SK-N-SH treated with all-trans-retinoic acid at 6 μM for 48 hours (cell line): ENCODE results near the gene MRAS.
A peak's percentile ranks its signal among the peaks of the same experiment; 100 is the strongest.

ENCODE experiments used
- ATAC-seq: fragments of 200-7000 bp; cut with Tn5 transposase; 3 replicates; pipeline ENCODE4 v1.9.1; 2020; ENCODE audit warnings: mild to moderate bottlenecking, moderate library complexity
- ARNTL ChIP-seq: fragments of 450-650 bp; formaldehyde crosslinking; IDR thresholded peaks from 2 replicates; pipeline ENCODE4 v1.5.0; 2020; ENCODE audit warnings: low read depth, mild to moderate bottlenecking, moderate library complexity, borderline replicate concordance
- CSRNP3 ChIP-seq: fragments of 250-450 bp; sonication (Bioruptor Pico); IDR thresholded peaks from 2 replicates; pipeline ENCODE4 v1.5.1; 2021; ENCODE audit warnings: mild to moderate bottlenecking, moderate library complexity
- ESRRG ChIP-seq: fragments of 250-450 bp; sonication (Bioruptor Pico); IDR thresholded peaks from 2 replicates; pipeline ENCODE4 v1.6.1; 2021; ENCODE audit warnings: mild to moderate bottlenecking
- GLIS3 ChIP-seq: fragments of 250-450 bp; sonication (Bioruptor Pico); IDR thresholded peaks from 2 replicates; pipeline ENCODE4 v1.5.0; 2020; ENCODE audit warnings: mild to moderate bottlenecking, moderate library complexity
- ISL1 ChIP-seq: fragments of 250-450 bp; sonication (Bioruptor Pico); IDR thresholded peaks from 2 replicates; pipeline ENCODE4 v2.1.2; 2022; ENCODE audit warnings: mild to moderate bottlenecking, moderate library complexity
- OSR1 ChIP-seq: fragments of 250-450 bp; sonication (Bioruptor Pico); IDR thresholded peaks from 2 replicates; pipeline ENCODE4 v1.8.0; 2022; ENCODE audit warnings: moderate library complexity, mild to moderate bottlenecking, inconsistent platforms
- POU6F1 ChIP-seq: fragments of 250-450 bp; sonication (Bioruptor Pico); IDR thresholded peaks from 2 replicates; pipeline ENCODE4 v1.8.0; 2021; ENCODE audit warnings: low read depth, mild to moderate bottlenecking, moderate library complexity, borderline replicate concordance
- PPARA ChIP-seq: fragments of 250-450 bp; sonication (Bioruptor Pico); IDR thresholded peaks from 2 replicates; pipeline ENCODE4 v1.5.0; 2020; ENCODE audit warnings: mild to moderate bottlenecking, borderline replicate concordance
- TCF4 ChIP-seq: fragments of 250-450 bp; sonication (Bioruptor Pico); IDR thresholded peaks from 2 replicates; pipeline ENCODE4 v1.8.0; 2021; ENCODE audit warnings: mild to moderate bottlenecking, moderate library complexity, borderline replicate concordance
- TOX ChIP-seq: fragments of 250-450 bp; sonication (Bioruptor Pico); IDR thresholded peaks from 2 replicates; pipeline ENCODE4 v1.8.0; 2021; ENCODE audit warnings: mild to moderate bottlenecking, moderate library complexity, borderline replicate concordance
- TSHZ2 ChIP-seq: fragments of 250-450 bp; sonication (Bioruptor Pico); IDR thresholded peaks from 2 replicates; pipeline ENCODE4 v1.5.0; 2020; ENCODE audit warnings: mild to moderate bottlenecking, moderate library complexity
- ZC3H10 ChIP-seq: fragments of 250-450 bp; sonication (Bioruptor Pico); IDR thresholded peaks from 2 replicates; pipeline ENCODE4 v1.5.1; 2021; ENCODE audit warnings: mild to moderate bottlenecking, moderate library complexity
- ZFP3 ChIP-seq: fragments of 250-450 bp; sonication (Bioruptor Pico); IDR thresholded peaks from 2 replicates; pipeline ENCODE4 v1.5.0; 2020; ENCODE audit warnings: mild to moderate bottlenecking, moderate library complexity
- ZFP30 ChIP-seq: fragments of 450-650 bp; formaldehyde crosslinking; IDR thresholded peaks from 2 replicates; pipeline ENCODE4 v1.5.0; 2022; ENCODE audit warnings: mild to moderate bottlenecking, moderate library complexity
- ZNF70 ChIP-seq: fragments of 450-650 bp; formaldehyde crosslinking; IDR thresholded peaks from 2 replicates; pipeline ENCODE4 v1.5.0; 2020; ENCODE audit warnings: mild to moderate bottlenecking, moderate library complexity
- ZNF8 ChIP-seq: fragments of 450-650 bp; formaldehyde crosslinking; IDR thresholded peaks from 2 replicates; pipeline ENCODE4 v1.5.0; 2020; ENCODE audit warnings: mild to moderate bottlenecking, moderate library complexity

Gene MRAS

DNA sequence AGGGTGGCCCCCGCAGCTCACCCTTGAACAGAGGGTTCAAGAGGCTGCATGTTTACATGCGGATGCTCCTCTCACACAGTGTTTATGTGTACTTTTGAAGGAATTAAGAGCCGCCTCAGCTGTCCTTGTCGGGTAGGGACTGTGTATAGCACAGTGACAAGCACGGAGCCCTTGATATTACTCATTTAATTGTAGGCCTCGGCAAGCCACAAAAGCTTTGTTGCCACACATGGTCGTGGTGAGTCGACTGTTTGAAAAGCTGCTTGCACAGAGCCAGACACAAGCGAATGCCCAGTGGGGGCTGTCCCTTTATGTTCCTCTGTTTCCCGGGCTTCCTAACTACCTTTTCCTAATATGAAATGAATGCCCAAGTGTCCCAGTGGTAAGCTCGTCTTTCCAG lies 90.5 kb downstream of the MRAS start (continued):
- TF ChIP-seq POU6F1 (CRISPR knock-in tag) = no peak
- no peak for TF ChIP-seq ARNTL (CRISPR knock-in tag)

GRCh38 chr3:138439646-138440045 lies 91.3 kb downstream of the MRAS start:
- ATAC-seq = no peak
- TF ChIP-seq CSRNP3 (CRISPR knock-in tag) (no peak), ZC3H10 (CRISPR knock-in tag) (no peak), OSR1 (CRISPR knock-in tag) (no peak), ZFP30 (no peak), ZFP3 (no peak)

DNA sequence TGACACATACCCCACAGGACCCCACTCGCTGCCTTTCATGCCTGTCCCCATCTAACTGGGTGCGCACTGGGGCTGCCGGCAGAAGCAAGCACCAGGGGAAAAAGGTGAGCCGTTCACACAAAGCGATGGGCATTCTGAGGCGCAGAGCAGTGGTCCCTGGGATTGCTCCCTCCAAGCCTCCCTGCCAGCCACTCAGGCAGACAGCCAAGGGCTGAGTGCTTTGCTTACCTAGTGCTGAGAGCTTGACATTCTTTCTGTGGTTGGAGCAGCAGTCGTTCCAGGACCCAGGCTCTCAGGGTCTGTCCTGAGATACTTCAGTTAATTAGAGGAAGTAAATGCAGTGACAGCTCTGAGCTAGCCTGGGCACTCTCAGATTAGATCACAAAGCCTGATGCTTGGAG lies 91.7 kb downstream of the MRAS start:
- peak; percentile 71 for ATAC-seq
- TF ChIP-seq TSHZ2 (CRISPR knock-in tag) = no peak
- peak; percentile 63 for TF ChIP-seq ISL1 (CRISPR knock-in tag)
- TF ChIP-seq PPARA = no peak
- no peak for TF ChIP-seq OSR1 (CRISPR knock-in tag)
- TF ChIP-seq ZFP30 = no peak

- TF ChIP-seq ZNF70 (CRISPR knock-in tag) = no peak
- no peak for TF ChIP-seq ARNTL (CRISPR knock-in tag)
- no peak for TF ChIP-seq ESRRG (CRISPR knock-in tag)
- TF ChIP-seq GLIS3 = no peak
- no peak for TF ChIP-seq ZFP3
- TF ChIP-seq POU6F1 (CRISPR knock-in tag) = no peak
- no peak for TF ChIP-seq TOX (CRISPR knock-in tag)
- TF ChIP-seq ZNF8 = no peak
- no peak for TF ChIP-seq TCF4 (CRISPR knock-in tag)
- no peak for TF ChIP-seq ZFP30
- no peak for TF ChIP-seq ZC3H10 (CRISPR knock-in tag)
- TF ChIP-seq TSHZ2 (CRISPR knock-in tag) = no peak
- ATAC-seq = peak; percentile 2; the same call in 1 of the 3 replicates
Observed at GRCh38 chr3:138440596-138440995, 92.2 kb downstream of the MRAS start.

DNA sequence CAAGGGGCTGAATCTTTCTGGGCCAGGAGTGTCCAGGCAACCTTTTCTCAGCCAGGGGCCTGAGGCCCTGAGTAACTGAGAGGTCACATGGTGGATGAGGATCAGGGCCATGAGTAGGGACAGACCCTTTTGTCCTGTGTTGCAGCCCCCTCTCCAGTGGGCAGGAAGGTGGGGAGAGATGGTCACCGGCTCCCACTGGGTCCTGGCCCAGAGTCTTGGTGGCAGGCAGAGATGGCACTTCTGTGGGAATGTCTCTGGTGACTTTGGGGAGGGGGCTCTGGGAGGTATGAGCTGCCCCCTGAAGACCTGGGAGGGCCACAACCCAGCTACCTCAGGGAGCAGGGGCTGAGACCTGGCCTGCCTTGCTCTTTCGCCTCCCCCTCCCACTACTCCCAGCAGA lies 92.9 kb downstream of the MRAS start:
- ATAC-seq = no peak

More for the DNA sequence above, 92.9 kb downstream of the MRAS start:
- TF ChIP-seq ESRRG (CRISPR knock-in tag) = no peak
- no peak for TF ChIP-seq TSHZ2 (CRISPR knock-in tag)
- no peak for TF ChIP-seq OSR1 (CRISPR knock-in tag)
- no peak for TF ChIP-seq ARNTL (CRISPR knock-in tag)
